Smooth muscle cell (in vitro differentiated cells): ENCODE results near the gene FHL3. TPM values are rescaled to one million over a fixed set of nuclear protein-coding genes. Genes with fewer than 3 reads are reported as not detected.

ENCODE experiments used
- DNase-seq: peaks from one replicate; lab custom pipeline; 2025; ENCODE audit not compliant: unreplicated experiment; lab: John Stamatoyannopoulos, UW
- H2AFZ ChIP-seq: fragments of 200-600 bp; sonication (generic); 2 replicates; pipeline ENCODE4 v1.6.0; 2016; ENCODE audit warnings: antibody characterized with exemption, low read depth, mild to moderate bottlenecking
- H3F3A ChIP-seq: fragments of 200-600 bp; sonication (generic); 2 replicates; pipeline ENCODE4 v1.6.0; 2017; ENCODE audit warnings: antibody characterized with exemption, low read depth
- H3K27ac ChIP-seq: fragments of 200-600 bp; sonication (generic); 2 replicates; pipeline ENCODE4 v1.5.1; 2016; ENCODE audit warnings: low read depth, mild to moderate bottlenecking
- H3K27me3 ChIP-seq: fragments of 200-600 bp; sonication (generic); 2 replicates; pipeline ENCODE4 v1.6.1; 2016; ENCODE audit warnings: low read depth, mild to moderate bottlenecking
- H3K36me3 ChIP-seq: fragments of 200-600 bp; sonication (generic); 2 replicates; pipeline ENCODE4 v1.5.1; 2016; ENCODE audit warnings: low read depth
- H3K4me1 ChIP-seq: fragments of 200-600 bp; sonication (generic); 2 replicates; pipeline ENCODE4 v1.5.1; 2016; ENCODE audit warnings: low read depth
- H3K4me2 ChIP-seq: fragments of 200-600 bp; sonication (generic); 2 replicates; pipeline ENCODE4 v1.6.0; 2016; ENCODE audit warnings: mild to moderate bottlenecking
- H3K4me3 ChIP-seq: fragments of 200-600 bp; sonication (generic); 2 replicates; pipeline ENCODE4 v1.5.1; 2016; ENCODE audit warnings: mild to moderate bottlenecking
- H3K79me2 ChIP-seq: fragments of 200-600 bp; sonication (generic); 2 replicates; pipeline ENCODE4 v1.6.0; 2016; ENCODE audit warnings: low read depth, mild to moderate bottlenecking
- H3K9ac ChIP-seq: fragments of 200-600 bp; sonication (generic); 2 replicates; pipeline ENCODE4 v1.6.0; 2016; ENCODE audit warnings: low read depth
- H3K9me3 ChIP-seq: fragments of 200-600 bp; sonication (generic); replicated peaks from 2 replicates; pipeline ENCODE4 v1.5.1; 2016; ENCODE audit warnings: low read depth
- H4K20me1 ChIP-seq: fragments of 200-600 bp; sonication (generic); 2 replicates; pipeline ENCODE4 v1.6.0; 2016; ENCODE audit warnings: low read depth
- CTCF ChIP-seq: fragments of 200-600 bp; sonication (generic); IDR thresholded peaks from 2 replicates; pipeline ENCODE4 v1.5.1; 2017; ENCODE audit warnings: borderline replicate concordance, mild to moderate bottlenecking, antibody characterized with exemption; ENCODE audit not compliant: insufficient read depth, poor library complexity, severe bottlenecking
- WGBS: methylation state at CpG from one replicate; pipeline ENCODE4 v1.1.7; 2016; ENCODE audit warnings: low lambda C conversion rate; 5-methylcytosine and 5-hydroxymethylcytosine counted together
- polyA plus RNA-seq: library from polyadenylated mRNA; unstranded; fragments of >200 nt; fragmentation: Nextera tagmentation; extraction: Ambion mirVana; gene quantifications from 2 replicates; pipeline ENCODE4 v1.2.1, GENCODE V29; 2016
- total RNA-seq: library from RNA; depleted of rRNA; stranded (reverse); fragments of >200 nt; gene quantifications from 2 replicates; pipeline ENCODE4 v1.2.3, GENCODE V29; 2014

FHL3 gene
- total and polyA plus RNA-seq, 2 experiments from 2014 or later: 29.5 to 70.2 TPM

GRCh38 chr1:38000529-38001455 is 4.5 kb downstream of the FHL3 start:
- DNase-seq: no peak
- H4K20me1 ChIP-seq: peaks cover 23% of the 10 kb centered on the region
- peaks cover 43% of the 10 kb centered on the region for H3F3A ChIP-seq
- H3K79me2 ChIP-seq: peaks cover 58% of the 10 kb centered on the region
- H3K4me1 ChIP-seq: peaks cover 40% of the 10 kb centered on the region
- H3K27me3 ChIP-seq: no peaks in the 10 kb centered on the region
- H3K4me3 ChIP-seq: peak overlapping the region; percentile 18
- H3K27ac ChIP-seq: peak overlapping the region; percentile 99
- peak overlapping the region; percentile 87 for H3K9ac ChIP-seq
- H3K36me3 ChIP-seq: no peaks in the 10 kb centered on the region
- no peak for TF ChIP-seq CTCF
- WGBS: 16% methylated on average over 13 of the region's 13 CpGs
- no peak overlapping the region for H2AFZ ChIP-seq
- H3K9me3 ChIP-seq: no peaks in the 10 kb centered on the region
- peak overlapping the region; percentile 97 for H3K4me2 ChIP-seq

GRCh38 chr1:38000233-38000528 is 5.1 kb downstream of the FHL3 start:
- H3K4me1 ChIP-seq: peaks cover 38% of the 10 kb centered on the region
- TF ChIP-seq CTCF: no peak
- H3K4me3 ChIP-seq: peak overlapping the region; percentile 18
- DNase-seq: no peak
- no peak overlapping the region for H2AFZ ChIP-seq
- H3K9me3 ChIP-seq: no peaks in the 10 kb centered on the region
- H3K79me2 ChIP-seq: peaks cover 58% of the 10 kb centered on the region
- H4K20me1 ChIP-seq: peaks cover 23% of the 10 kb centered on the region
- H3F3A ChIP-seq: peaks cover 48% of the 10 kb centered on the region
- H3K27me3 ChIP-seq: no peaks in the 10 kb centered on the region
- no peaks in the 10 kb centered on the region for H3K36me3 ChIP-seq
- peak overlapping the region; percentile 87 for H3K9ac ChIP-seq
- WGBS: 27% methylated on average over 2 of the region's 2 CpGs
- H3K27ac ChIP-seq: peak overlapping the region; percentile 99
- H3K4me2 ChIP-seq: peak overlapping the region; percentile 97

GRCh38 chr1:37999430-38000232 is 5.7 kb downstream of the FHL3 start:
- Histone ChIP-seq H3K36me3 (no peaks in the 10 kb centered on the region), H3K27ac (peak overlapping the region; percentile 99), H3K4me1 (peaks cover 38% of the 10 kb centered on the region), H3K27me3 (no peaks in the 10 kb centered on the region), H3K79me2 (peaks cover 53% of the 10 kb centered on the region), H3K9ac (peak overlapping the region; percentile 87), H3F3A (peaks cover 51% of the 10 kb centered on the region), H2AFZ (no peak overlapping the region), H3K9me3 (no peaks in the 10 kb centered on the region), H4K20me1 (peaks cover 21% of the 10 kb centered on the region), H3K4me3 (peak overlapping the region; percentile 18), H3K4me2 (peak overlapping the region; percentile 97)
- no peak for TF ChIP-seq CTCF
- no peak for DNase-seq
- WGBS: 10% methylated on average over 9 of the region's 9 CpGs
